HUES6 (cell line): Measurements from ENCODE around the gene TMEM63A.
"Not testable (repeated sequence)": the region's sequence is repeated elsewhere in the genome, so short reads cannot be mapped to it uniquely, and the experiment has no call there.

Experiments
- H3K27ac ChIP-seq: 2 replicates; pipeline ENCODE4 v1.7.0; 2013; ENCODE audit warnings: low read depth, mild to moderate bottlenecking, low read length, inconsistent platforms
- H3K27me3 ChIP-seq: 2 replicates; pipeline ENCODE4 v1.6.1; 2013; ENCODE audit warnings: low read length; ENCODE audit not compliant: control insufficient read depth, insufficient read depth
- H3K36me3 ChIP-seq: 2 replicates; pipeline ENCODE4 v1.6.1; 2013; ENCODE audit warnings: low read length; ENCODE audit not compliant: control insufficient read depth, insufficient read depth
- H3K4me1 ChIP-seq: 2 replicates; pipeline ENCODE4 v1.6.1; 2013; ENCODE audit warnings: low read length; ENCODE audit not compliant: control insufficient read depth, insufficient read depth
- H3K4me3 ChIP-seq: 2 replicates; pipeline ENCODE4 v1.5.1; 2013; ENCODE audit warnings: low read depth, low read length
- H3K9ac ChIP-seq: one replicate; pipeline ENCODE4 v1.6.1; 2013; ENCODE audit warnings: mild to moderate bottlenecking, low read length
- H3K9me3 ChIP-seq: 2 replicates; pipeline ENCODE4 v1.6.1; 2013; ENCODE audit warnings: low read depth, low read length; ENCODE audit not compliant: control insufficient read depth, insufficient read depth

The TMEM63A gene

GRCh38 chr1:225891229-225891972 is 9.2 kb upstream of the TMEM63A start:
- Histone ChIP-seq H3K9ac (peak overlapping the region; percentile 57), H3K27me3 (peaks cover 5% of the 10 kb centered on the region; the same call in 1 of the 2 replicates), H3K36me3 (peaks cover 7% of the 10 kb centered on the region), H3K9me3 (no peaks in the 10 kb centered on the region), H3K4me1 (peaks cover 38% of the 10 kb centered on the region), H3K27ac (peak overlapping the region; percentile 88; the same call in 1 of the 2 replicates), H3K4me3 (no peak overlapping the region)

DNA sequence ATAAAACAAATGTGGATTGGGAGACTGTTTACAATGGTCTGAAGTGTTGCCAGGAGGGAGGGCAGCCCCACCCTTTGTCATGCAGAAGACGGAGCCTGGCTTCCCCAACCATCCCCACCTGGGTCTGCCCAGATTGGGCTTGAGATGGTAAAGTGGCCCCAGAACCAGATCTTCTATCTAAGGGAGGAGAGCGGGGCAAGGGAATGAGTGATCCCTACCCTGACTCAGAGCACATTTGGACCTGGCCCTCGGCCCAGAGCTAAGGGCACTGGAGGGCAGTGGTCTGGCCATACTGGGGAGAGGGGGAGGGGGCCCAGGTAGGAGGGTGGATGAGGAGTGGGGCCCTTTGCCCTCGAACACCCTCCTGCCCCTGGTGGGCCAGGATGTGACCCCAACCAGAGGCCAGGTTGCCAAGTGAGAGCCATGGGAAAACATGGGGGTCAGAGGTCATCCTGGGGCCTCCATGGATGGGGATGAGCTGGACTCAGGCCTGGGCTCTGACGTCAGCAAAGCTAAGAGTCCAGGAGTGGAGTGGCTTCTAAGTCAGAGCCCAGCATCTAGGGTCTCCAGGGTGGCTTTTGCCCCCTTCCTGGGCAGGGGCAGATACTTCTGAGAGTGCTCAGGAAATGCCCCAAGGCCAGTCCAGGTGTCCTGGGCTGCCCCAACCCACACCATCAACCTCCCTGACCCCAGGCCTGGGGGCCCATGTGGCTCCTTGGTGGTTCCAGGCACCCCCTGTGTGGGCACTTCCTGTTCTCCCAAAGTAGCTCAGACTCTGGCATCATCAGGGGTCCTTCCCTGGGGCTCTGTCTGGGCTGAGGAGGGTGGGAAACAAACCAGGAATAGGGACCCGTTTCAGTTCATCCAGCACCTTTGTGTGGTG is 8.4 kb upstream of the TMEM63A start:
- Histone ChIP-seq H3K9me3 (no peaks in the 10 kb centered on the region), H3K4me1 (peaks cover 38% of the 10 kb centered on the region), H3K36me3 (peaks cover 10% of the 10 kb centered on the region), H3K27me3 (peaks cover 5% of the 10 kb centered on the region; the same call in 1 of the 2 replicates), H3K9ac (peak overlapping the region; percentile 98), H3K4me3 (no peak overlapping the region), H3K27ac (peak overlapping the region; percentile 88)

DNA sequence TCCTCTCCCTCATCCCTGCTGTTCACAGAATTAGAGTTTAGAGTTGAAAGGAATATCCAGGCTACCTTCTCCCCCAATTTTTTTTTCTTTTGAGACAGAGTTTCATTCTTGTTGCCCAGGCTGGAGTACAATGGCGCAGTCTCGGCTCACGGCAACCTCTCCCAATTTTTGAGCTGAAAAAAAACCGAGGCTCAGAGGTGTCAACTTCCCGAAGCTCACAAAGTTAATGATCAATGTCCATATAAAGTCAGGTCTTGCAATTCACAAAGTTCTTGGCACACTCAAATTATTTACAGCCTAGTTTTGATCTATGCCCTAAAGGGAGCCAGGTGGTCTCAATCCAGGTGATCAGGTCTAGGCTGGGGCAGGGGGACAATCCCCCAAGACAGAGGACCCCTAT is 7.6 kb upstream of the TMEM63A start:
- H3K27ac ChIP-seq: peak overlapping the region; percentile 83; the same call in 1 of the 2 replicates

GRCh38 chr1:225888898-225889601 is 6.9 kb upstream of the TMEM63A start, which contains the start of gene LEFTY1:
TSS of gene LEFTY1 (minus strand) at chr1:225889146. CDS start at chr1:225889066, 80 bp downstream.
- Histone ChIP-seq H3K4me1 (peaks cover 38% of the 10 kb centered on the region), H3K4me3 (peak within 1 kb of the TSS; percentile 69), H3K27me3 (peaks cover 5% of the 10 kb centered on the region; the same call in 1 of the 2 replicates), H3K27ac (peak within 1 kb of the TSS; percentile 83; the same call in 1 of the 2 replicates), H3K9me3 (no peaks in the 10 kb centered on the region), H3K36me3 (peaks cover 10% of the 10 kb centered on the region), H3K9ac (peak within 1 kb of the TSS; percentile 98)

More for the DNA sequence above, 7.6 kb upstream of the TMEM63A start:
- Histone ChIP-seq H3K9me3 (no peaks in the 10 kb centered on the region), H3K9ac (peak overlapping the region; percentile 98), H3K27me3 (peaks cover 5% of the 10 kb centered on the region; the same call in 1 of the 2 replicates), H3K4me3 (no peak overlapping the region; the same call in 1 of the 2 replicates), H3K4me1 (peaks cover 38% of the 10 kb centered on the region), H3K36me3 (peaks cover 10% of the 10 kb centered on the region)

GRCh38 chr1:225888289-225888897 is 6.2 kb upstream of the TMEM63A start:
- peaks cover 9% of the 10 kb centered on the region; the same call in 1 of the 2 replicates for H3K27me3 ChIP-seq
- H3K4me3 ChIP-seq: peak overlapping the region; percentile 69
- no peaks in the 10 kb centered on the region for H3K9me3 ChIP-seq
- peak overlapping the region; percentile 98 for H3K9ac ChIP-seq
- H3K4me1 ChIP-seq: peaks cover 42% of the 10 kb centered on the region
- H3K27ac ChIP-seq: peak overlapping the region; percentile 69; the same call in 1 of the 2 replicates
- H3K36me3 ChIP-seq: peaks cover 10% of the 10 kb centered on the region

GRCh38 chr1:225887554-225888288 is 5.5 kb upstream of the TMEM63A start:
- H3K4me1 ChIP-seq: peaks cover 42% of the 10 kb centered on the region
- peak overlapping the region; percentile 69; the same call in 1 of the 2 replicates for H3K27ac ChIP-seq
- not testable (repeated sequence) for H3K36me3 ChIP-seq, H3K9me3 ChIP-seq, H3K27me3 ChIP-seq
- peak overlapping the region; percentile 98 for H3K9ac ChIP-seq
- H3K4me3 ChIP-seq: peak overlapping the region; percentile 69

DNA sequence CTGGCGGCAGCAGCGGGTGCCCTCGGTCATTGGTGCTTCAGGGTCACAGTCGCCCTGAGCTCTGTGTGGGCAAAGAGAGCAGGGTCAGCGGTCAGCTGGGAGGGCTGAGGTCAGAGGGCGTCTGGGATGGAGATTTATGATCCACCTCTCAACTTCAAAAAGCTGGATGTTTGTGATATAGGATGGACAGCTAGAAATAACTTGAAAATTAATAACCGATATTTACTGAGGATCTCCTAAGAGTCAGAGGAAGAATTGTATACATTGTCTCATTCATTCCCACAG is 4.8 kb upstream of the TMEM63A start:
- H3K9me3 ChIP-seq: no peaks in the 10 kb centered on the region
- no peak overlapping the region for H3K27ac ChIP-seq
- H3K27me3 ChIP-seq: peaks cover 9% of the 10 kb centered on the region; the same call in 1 of the 2 replicates
- H3K9ac ChIP-seq: peak overlapping the region; percentile 42
- H3K36me3 ChIP-seq: peaks cover 10% of the 10 kb centered on the region
- peaks cover 42% of the 10 kb centered on the region for H3K4me1 ChIP-seq
- H3K4me3 ChIP-seq: peak overlapping the region; percentile 32; the same call in 1 of the 2 replicates

- H3K9me3 ChIP-seq: no peaks in the 10 kb centered on the region
- H3K36me3 ChIP-seq: peaks cover 10% of the 10 kb centered on the region
- no peak overlapping the region for H3K4me3 ChIP-seq
- H3K4me1 ChIP-seq: peaks cover 38% of the 10 kb centered on the region
- H3K27me3 ChIP-seq: peaks cover 9% of the 10 kb centered on the region; the same call in 1 of the 2 replicates
- H3K27ac ChIP-seq: no peak overlapping the region
- H3K9ac ChIP-seq: peak overlapping the region; percentile 42
Observed at GRCh38 chr1:225886159-225887029, 4.2 kb upstream of the TMEM63A start.

DNA sequence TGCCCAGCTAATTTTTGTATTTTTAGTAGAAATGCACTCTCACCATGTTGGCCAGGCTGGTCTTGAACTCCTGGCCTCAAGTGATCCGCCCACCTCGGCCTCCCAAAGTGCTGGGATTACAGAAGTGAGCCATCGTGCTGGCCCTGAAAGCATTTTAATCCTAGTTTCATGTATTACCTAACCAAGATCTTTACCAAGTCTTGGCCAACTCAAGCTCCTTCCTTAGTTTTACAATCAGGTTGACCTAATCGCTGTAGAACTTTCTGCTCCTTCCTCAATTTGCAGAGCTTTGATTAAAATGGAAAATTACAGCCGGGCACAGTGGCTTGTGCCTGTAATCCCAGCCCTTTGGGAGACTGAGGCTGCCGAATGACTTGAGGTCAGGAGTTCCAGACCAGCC is 3.2 kb upstream of the TMEM63A start:
- Histone ChIP-seq H3K36me3 (peaks cover 10% of the 10 kb centered on the region), H3K9me3 (no peaks in the 10 kb centered on the region), H3K4me3 (no peak overlapping the region), H3K9ac (no peak overlapping the region), H3K27me3 (peaks cover 9% of the 10 kb centered on the region; the same call in 1 of the 2 replicates), H3K27ac (no peak overlapping the region), H3K4me1 (peaks cover 38% of the 10 kb centered on the region)
